GM18873 (cell line): ENCODE data around the gene DCX.
"Not testable (repeated sequence)": the region's sequence is repeated elsewhere in the genome, so short reads cannot be mapped to it uniquely, and the experiment has no call there.

ENCODE experiments used
- ATAC-seq: cut with Tn5 transposase; IDR thresholded peaks from one replicate; pipeline ENCODE4 v1.9.1; 2021; ENCODE audit warnings: mild to moderate bottlenecking, moderate library complexity, moderate number of reproducible peaks; ENCODE audit not compliant: unreplicated experiment, low FRiP score

The DCX gene

DNA sequence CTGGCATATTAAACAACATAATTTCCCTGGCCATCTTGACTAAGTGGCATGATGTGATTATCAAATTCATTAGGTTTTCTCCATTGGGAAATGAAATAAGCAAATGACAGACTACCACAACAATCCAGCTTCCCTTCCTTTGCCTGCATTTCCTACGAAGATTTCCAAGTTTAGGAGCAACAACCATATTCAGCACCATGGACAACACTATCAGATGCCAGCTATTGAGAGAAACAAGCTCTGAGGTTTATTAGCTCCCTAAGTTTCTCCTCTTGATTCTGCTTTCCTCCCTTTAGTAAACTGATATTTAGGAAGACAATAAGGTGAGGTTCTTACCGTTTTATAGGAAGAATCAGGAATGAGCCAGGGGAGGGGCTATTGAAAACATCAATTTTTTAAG, 36.2 kb downstream of the DCX start:
- no peak for ATAC-seq

- ATAC-seq: no peak
Observed at GRCh38 chrX:111372086-111372485, 39.9 kb downstream of the DCX start.

DNA sequence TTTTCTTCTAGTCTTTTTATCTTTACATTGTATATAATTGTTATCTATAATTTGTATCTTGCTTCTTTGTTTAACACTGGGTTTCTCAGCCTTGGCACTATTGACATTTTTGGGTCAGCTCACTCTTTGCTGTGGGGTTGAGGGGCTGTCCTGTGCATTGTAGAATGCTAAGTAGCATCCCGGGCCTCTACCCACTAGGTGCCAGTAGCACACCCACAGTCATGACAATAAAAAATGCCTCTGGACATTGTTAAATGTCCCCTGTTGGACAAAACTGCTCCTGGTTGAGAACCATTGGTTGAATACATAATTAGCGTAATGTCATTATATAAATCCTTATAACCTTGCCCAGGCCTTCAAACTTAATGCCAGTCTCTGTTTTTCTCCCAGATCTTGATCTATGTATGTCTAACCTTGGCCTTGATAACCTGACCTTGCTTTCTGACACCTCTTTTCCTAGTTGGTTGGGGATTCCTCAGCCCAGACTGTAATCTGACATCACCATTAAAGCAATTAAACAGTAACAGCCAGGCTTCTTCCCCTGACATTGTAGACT, 46.1 kb downstream of the DCX start:
- no peak for ATAC-seq

DNA sequence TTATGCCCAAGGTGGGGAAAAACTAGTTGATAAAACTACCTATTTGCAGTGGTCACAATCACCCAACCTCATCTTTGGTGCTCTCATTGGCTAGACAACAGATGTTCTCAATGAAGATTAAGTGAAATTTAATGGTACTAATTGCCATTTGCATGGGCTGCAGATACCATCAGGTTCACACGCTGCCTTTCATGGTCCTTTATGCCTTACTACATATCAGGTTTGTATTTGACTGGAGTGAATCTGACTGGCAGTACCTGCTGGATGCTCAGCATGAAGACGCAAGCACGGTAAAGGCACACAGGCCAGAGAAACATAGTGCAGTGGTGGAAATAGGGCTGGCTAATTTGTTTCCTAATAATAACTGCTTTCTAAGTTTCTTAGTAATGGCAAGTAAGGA, 48.3 kb downstream of the DCX start:
- ATAC-seq: no peak

DNA sequence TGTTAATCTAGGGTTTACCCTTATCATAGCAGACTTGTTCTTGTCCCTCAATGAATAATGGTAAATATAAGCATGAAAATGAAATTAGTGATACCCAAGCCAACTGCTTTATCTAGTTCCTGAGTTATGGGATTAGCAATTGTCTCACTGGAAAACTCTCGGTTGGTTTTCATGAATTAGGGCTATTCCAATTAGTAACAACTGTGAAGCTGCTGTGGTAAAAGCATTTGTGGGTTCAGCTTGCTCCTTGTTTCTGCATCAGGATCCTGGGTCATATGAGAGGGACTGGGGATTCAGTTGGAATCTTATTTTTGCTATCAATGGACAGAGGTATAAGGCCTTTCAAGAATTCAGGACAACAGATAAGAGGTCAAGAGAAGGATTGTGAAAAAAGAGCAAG, 50.2 kb downstream of the DCX start:
- ATAC-seq: no peak

- no peak for ATAC-seq
Observed at GRCh38 chrX:111360839-111361238, 51.2 kb downstream of the DCX start.

- no peak for ATAC-seq
Observed at GRCh38 chrX:111355523-111356115, 56.4 kb downstream of the DCX start.

GRCh38 chrX:111354496-111354895, 57.5 kb downstream of the DCX start:
- ATAC-seq: no peak

GRCh38 chrX:111353793-111354192, 58.2 kb downstream of the DCX start:
- no peak for ATAC-seq

GRCh38 chrX:111352424-111352823, 59.6 kb downstream of the DCX start:
- no peak for ATAC-seq

DNA sequence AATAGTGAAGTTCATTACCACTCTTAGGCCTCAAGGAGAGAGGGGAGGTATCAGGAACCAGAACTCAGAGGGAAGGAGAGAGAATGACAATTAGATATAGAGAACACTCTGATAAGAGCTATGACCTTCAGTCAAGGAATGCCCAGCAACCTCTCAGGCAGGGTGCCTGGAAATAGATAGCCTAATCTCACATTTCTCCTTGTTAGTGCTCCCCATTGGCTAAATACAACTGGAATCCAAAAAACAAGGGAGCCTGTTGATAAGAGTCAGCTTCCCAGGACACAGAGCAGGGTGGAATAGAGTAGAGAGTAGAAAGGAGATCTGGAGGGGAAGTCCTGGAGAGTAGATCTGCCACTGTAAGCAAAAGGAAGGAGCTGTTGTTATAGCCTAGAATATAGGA, 62.1 kb downstream of the DCX start:
- ATAC-seq: no peak

DNA sequence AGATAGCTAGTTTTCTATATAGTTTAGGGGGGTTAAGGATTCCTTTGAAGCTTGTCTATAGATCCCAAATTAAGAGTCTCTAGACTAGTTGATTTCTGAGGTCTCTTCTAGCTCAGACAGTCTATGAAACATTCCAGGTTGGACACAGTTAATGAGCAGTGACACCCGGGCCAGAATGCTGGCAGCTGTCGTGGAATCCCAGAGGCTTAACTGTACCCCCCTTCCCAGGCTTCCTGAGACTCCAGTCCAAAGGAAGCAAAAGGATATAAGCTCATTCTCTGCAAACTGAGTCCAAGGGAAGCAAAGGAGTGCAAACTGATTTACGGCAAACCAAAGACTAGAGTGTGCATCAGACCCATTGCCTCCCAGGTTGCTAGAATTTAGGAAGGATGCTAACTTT, 62.9 kb downstream of the DCX start:
- no peak for ATAC-seq

GRCh38 chrX:111348429-111348828, 63.6 kb downstream of the DCX start:
- ATAC-seq: no peak

DNA sequence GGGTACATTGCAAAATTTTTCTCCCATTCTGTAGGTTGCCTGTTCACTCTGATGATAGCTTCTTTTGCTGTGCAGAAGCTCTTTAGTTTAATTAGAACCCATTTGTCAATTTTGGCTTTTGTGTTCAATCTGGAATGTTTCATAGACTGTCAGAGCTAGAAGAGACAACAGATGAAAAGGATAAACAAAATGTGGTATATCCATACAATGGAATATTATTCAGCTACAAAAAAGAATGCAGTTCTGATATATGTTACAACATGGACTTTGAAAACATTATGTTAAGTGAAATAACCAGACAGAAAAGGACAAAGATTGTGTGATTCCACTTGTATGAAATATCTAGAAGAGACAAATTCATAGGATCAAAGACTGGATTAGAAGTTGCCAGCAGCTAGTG, 65.8 kb downstream of the DCX start:
- not testable (repeated sequence) for ATAC-seq

- no peak for ATAC-seq
Observed at GRCh38 chrX:111340054-111340453, 71.9 kb downstream of the DCX start.

GRCh38 chrX:111339212-111339611, 72.8 kb downstream of the DCX start:
- no peak for ATAC-seq

DNA sequence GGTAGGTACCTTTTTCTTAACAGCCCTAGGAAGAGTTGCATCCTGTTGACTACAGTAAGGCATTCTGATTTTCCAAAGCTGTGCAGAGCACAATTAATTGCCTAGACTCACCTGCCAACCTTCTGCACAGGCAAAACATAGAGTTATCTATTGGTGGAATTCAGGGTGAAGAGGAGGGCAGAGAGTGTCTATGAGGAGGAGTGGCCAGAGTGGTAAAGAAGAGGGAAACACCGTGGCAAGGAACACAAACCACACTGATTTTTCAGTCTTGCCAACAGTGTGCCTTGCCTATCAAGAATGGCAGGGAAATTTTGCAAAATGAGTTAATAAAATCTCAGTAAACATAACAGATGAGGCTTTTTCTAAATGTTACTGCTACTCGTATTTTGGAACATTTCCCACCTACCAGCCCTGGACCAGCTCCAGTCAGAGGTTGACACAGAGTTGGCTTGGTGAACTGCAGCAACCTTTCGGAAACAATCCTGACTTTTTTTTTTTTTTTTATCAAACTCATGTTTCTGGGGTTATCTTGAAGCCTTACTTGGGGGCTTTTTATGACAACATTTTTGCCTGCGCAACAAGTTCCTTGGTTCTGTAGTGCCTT, 73.8 kb downstream of the DCX start:
- no peak for ATAC-seq

- ATAC-seq: no peak
Observed at GRCh38 chrX:111337067-111337637, 74.8 kb downstream of the DCX start.

- no peak for ATAC-seq
Observed at GRCh38 chrX:111336141-111336540, 75.9 kb downstream of the DCX start.

GRCh38 chrX:111329370-111329769, 82.6 kb downstream of the DCX start:
- ATAC-seq: no peak

DNA sequence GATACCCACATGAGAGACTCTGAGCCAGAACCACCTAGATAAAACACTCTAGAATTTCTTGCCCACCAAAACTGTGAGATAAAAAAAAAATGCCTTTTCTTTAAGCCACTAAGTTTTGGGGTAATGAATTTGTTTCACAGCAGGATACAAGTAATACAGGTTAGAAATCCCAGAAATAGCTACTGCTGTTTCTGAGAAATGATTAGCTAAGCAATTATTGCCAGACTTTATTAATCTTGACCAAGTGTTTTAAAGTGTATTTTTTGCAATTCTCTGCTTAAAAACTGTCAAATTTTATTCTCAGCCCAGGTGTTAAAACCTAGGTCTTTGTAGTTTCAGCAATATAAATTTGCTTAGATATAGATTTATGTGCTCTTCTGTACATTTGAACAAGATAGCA, 83.1 kb downstream of the DCX start:
- no peak for ATAC-seq

DNA sequence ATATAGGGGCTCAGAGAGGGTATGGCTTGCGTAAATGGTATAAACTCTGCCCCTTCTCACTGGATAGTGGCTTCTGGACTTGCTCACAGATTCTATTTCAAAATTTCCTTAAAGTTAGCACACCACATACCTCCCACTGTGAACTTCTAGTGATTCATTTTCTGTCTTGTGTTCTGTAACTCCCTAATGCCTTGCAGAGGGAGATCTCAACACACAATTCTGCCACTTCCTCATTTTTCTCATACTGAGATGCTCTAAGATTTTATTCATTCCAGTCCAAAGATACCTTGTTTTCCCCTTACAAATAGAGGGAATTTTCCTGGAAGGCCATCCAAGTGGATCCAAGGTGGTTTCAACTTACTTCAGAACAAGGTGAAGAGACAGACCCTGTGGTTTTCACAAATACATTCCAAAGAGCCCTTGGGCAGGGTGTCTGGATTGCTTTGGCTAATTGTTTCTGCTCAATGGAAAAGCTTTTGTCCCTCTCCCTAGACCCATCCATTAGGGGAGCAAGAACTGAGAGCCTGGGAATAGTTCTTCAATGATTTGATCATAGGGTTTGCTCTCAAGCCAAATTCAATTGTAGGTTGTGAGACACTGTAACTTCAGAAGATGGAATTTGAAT, 89.6 kb downstream of the DCX start:
- ATAC-seq: no peak
